ENCODE measurements around the gene HSD17B12. TPM values are rescaled to one million over a fixed set of nuclear protein-coding genes. Genes with fewer than 3 reads are reported as not detected.

HSD17B12 gene
- total and polyA plus RNA-seq, 4 donors = 87.9 to 172 (median 89.8) TPM

DNA sequence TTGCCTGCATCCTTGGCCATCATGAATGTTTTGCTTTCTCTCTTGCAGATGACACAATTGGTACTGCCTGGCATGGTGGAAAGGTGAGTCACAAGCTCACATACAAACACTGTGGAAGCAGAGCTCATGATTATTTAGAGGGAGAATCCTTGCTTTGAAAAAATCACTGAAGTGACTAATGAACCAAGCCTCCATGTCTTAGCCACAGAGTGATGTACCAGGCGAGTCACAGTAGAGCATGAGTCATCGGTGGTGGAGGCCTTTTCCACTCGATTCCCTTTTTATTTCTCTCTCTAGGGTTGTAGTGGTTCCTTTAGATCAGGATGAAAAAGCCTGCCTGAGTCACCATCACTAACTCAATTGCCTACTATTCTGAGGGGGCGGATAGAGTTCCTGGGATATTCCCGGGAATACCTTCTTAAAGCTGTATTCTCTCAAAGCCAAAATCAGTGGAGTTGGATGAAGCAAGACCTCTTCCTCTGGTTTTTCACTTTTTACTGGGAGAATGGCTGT is 150.4 kb downstream of the HSD17B12 start:
- Histone ChIP-seq H3K36me3 (ENCODE audit: control insufficient read depth, insufficient read depth, low read length) (no peaks in the 10 kb centered on the region), H3K27ac (ENCODE audit: low read depth, low read length) (no peak overlapping the region), H3K4me1 (ENCODE audit: control insufficient read depth, insufficient read depth, low read length) (no peaks in the 10 kb centered on the region), H3K9me3 (ENCODE audit: control insufficient read depth, insufficient read depth, low read length) (no peaks in the 10 kb centered on the region), H3K4me3 (ENCODE audit: low read depth, low read length) (no peak overlapping the region), H3K27me3 (ENCODE audit: control insufficient read depth, insufficient read depth, low read length) (no peaks in the 10 kb centered on the region)
- no peak for DNase-seq (ENCODE audit: low read depth in 4 of 6, low spot score in 6 of 6)
- no CpG with 5 or more reads among the region's 5 CpGs for WGBS (ENCODE audit: insufficient coverage)

DNA sequence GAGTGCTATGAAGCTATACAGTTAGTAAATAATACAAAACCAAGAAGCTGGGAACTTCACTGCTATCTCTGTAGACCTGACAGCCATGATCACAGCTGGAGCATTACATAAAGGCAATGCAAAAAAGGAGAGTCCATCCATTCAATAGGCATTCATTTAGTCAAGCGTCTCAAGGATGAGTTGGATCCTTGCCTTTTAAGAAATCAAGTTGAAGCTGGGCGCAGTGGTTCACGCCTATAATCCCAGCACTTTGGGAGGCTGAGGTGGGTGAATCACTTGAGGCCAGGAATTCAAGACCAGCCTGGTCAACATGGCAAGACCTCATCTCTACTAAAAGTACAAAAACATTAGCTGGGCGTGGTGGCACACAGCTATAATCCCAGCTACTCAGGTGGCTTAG is 152.0 kb downstream of the HSD17B12 start:
- Histone ChIP-seq H3K36me3 (ENCODE audit: control insufficient read depth, insufficient read depth, low read length) (no peaks in the 10 kb centered on the region), H3K27me3 (ENCODE audit: control insufficient read depth, insufficient read depth, low read length) (no peaks in the 10 kb centered on the region), H3K4me1 (ENCODE audit: control insufficient read depth, insufficient read depth, low read length) (no peaks in the 10 kb centered on the region), H3K27ac (ENCODE audit: low read depth, low read length) (no peak overlapping the region), H3K4me3 (ENCODE audit: low read depth, low read length) (no peak overlapping the region), H3K9me3 (ENCODE audit: control insufficient read depth, insufficient read depth, low read length) (no peaks in the 10 kb centered on the region)
- 89% methylated on average over 4 of the region's 4 CpGs for WGBS (ENCODE audit: insufficient coverage)
- DNase-seq (ENCODE audit: low read depth in 4 of 6, low spot score in 6 of 6) = no peak

DNA sequence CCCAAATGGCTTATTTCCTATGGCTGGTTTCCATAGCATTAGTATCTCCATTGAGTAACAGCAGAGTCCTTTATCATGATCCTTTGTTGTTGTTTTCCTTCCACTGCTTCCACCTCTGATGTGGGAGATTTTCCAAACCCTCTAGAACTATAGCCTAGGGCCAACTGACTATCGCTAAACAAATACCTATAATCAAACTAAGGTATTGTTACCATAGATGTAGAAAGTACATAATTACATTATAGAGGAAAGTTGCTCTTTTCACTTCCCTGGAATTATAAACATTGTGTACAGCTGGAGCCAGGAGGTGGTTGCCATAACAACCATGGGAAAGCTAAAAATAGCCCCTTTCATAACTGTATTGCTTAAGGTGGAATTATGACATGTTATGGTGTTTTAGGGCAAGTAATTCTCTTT is 153.1 kb downstream of the HSD17B12 start:
- Histone ChIP-seq H3K4me1 (ENCODE audit: control insufficient read depth, insufficient read depth, low read length) (no peaks in the 10 kb centered on the region), H3K36me3 (ENCODE audit: control insufficient read depth, insufficient read depth, low read length) (no peaks in the 10 kb centered on the region), H3K27me3 (ENCODE audit: control insufficient read depth, insufficient read depth, low read length) (no peaks in the 10 kb centered on the region), H3K9me3 (ENCODE audit: control insufficient read depth, insufficient read depth, low read length) (no peaks in the 10 kb centered on the region), H3K27ac (ENCODE audit: low read depth, low read length) (no peak overlapping the region), H3K4me3 (ENCODE audit: low read depth, low read length) (no peak overlapping the region)
- WGBS (ENCODE audit: insufficient coverage) = no CpG with 5 or more reads among the region's 1 CpG
- DNase-seq (ENCODE audit: low read depth in 4 of 6, low spot score in 6 of 6) = peak in 2 of 6 donors; percentile 65 to 83

DNA sequence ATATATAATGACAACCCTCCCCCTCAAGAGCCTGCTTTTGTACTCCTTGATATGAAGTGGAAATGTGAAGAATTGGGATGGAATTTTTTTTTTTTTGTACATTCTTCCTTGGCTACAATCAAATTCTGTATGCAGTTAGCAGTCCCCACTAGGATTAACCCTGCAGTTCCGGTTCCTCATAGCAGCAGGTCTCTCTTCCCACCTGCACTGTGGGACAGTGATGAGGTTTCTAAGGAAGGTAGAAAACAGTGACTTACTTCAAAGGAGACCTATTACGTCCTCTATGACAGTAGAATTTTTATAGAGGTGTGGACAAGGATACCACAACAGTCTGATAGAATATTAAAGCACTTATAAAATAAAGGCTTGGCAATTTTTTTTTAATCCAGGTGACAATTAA is 153.7 kb downstream of the HSD17B12 start:
- Histone ChIP-seq H3K4me1 (ENCODE audit: control insufficient read depth, insufficient read depth, low read length) (no peaks in the 10 kb centered on the region), H3K4me3 (ENCODE audit: low read depth, low read length) (no peak overlapping the region), H3K27ac (ENCODE audit: low read depth, low read length) (no peak overlapping the region), H3K9me3 (ENCODE audit: control insufficient read depth, insufficient read depth, low read length) (no peaks in the 10 kb centered on the region), H3K36me3 (ENCODE audit: control insufficient read depth, insufficient read depth, low read length) (no peaks in the 10 kb centered on the region), H3K27me3 (ENCODE audit: control insufficient read depth, insufficient read depth, low read length) (no peaks in the 10 kb centered on the region)
- no CpG with 5 or more reads among the region's 2 CpGs for WGBS (ENCODE audit: insufficient coverage)
- DNase-seq (ENCODE audit: low read depth in 4 of 6, low spot score in 6 of 6) = peak in 1 of 6 donors; percentile 7

DNA sequence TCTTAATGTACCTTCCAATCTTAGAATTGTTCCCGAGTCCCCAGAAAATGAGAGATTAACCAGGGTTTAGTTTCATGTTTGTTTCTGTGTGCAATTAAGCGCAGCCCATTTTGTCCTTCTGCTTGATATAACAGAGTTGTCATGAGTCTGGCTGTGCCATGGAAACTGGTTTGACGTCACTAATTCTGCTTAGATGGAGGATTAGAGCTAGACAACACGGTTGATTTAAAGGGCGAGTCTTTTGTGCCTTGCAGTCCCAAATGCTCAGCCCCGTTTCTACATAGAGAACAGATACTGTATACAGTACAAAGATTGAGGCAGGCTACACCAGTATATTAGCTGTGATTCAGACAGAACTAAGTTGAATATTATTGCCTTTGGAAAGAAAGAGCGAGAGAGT is 154.6 kb downstream of the HSD17B12 start:
- Histone ChIP-seq H3K27ac (ENCODE audit: low read depth, low read length) (no peak overlapping the region), H3K4me3 (ENCODE audit: low read depth, low read length) (no peak overlapping the region), H3K36me3 (ENCODE audit: control insufficient read depth, insufficient read depth, low read length) (no peaks in the 10 kb centered on the region), H3K4me1 (ENCODE audit: control insufficient read depth, insufficient read depth, low read length) (no peaks in the 10 kb centered on the region), H3K9me3 (ENCODE audit: control insufficient read depth, insufficient read depth, low read length) (no peaks in the 10 kb centered on the region), H3K27me3 (ENCODE audit: control insufficient read depth, insufficient read depth, low read length) (no peaks in the 10 kb centered on the region)
- 36% methylated on average over 3 of the region's 7 CpGs for WGBS (ENCODE audit: insufficient coverage)
- DNase-seq (ENCODE audit: low read depth in 4 of 6, low spot score in 6 of 6) = peak in 5 of 6 donors; percentile 43 to 89 (median 70)

- DNase-seq (ENCODE audit: low read depth in 4 of 6, low spot score in 6 of 6) = no peak
- 88% methylated on average over 1 of the region's 4 CpGs for WGBS (ENCODE audit: insufficient coverage)
- no peaks in the 10 kb centered on the region for H3K4me1 ChIP-seq (ENCODE audit: control insufficient read depth, insufficient read depth, low read length)
Observed at GRCh38 chr11:43837879-43838278, 157.3 kb downstream of the HSD17B12 start.

GRCh38 chr11:43842021-43842420 is 161.5 kb downstream of the HSD17B12 start:
- Histone ChIP-seq H3K9me3 (ENCODE audit: control insufficient read depth, insufficient read depth, low read length) (no peaks in the 10 kb centered on the region), H3K27ac (ENCODE audit: low read depth, low read length) (no peak overlapping the region), H3K4me1 (ENCODE audit: control insufficient read depth, insufficient read depth, low read length) (no peaks in the 10 kb centered on the region), H3K27me3 (ENCODE audit: control insufficient read depth, insufficient read depth, low read length) (no peaks in the 10 kb centered on the region), H3K4me3 (ENCODE audit: low read depth, low read length) (no peak overlapping the region), H3K36me3 (ENCODE audit: control insufficient read depth, insufficient read depth, low read length) (peaks cover 3% of the 10 kb centered on the region)
- WGBS (ENCODE audit: insufficient coverage) = no CpG with 5 or more reads among the region's 1 CpG
- DNase-seq (ENCODE audit: low read depth in 4 of 6, low spot score in 6 of 6) = no peak

More at GRCh38 chr11:43837879-43838278, 157.3 kb downstream of the HSD17B12 start:
- H3K9me3 ChIP-seq (ENCODE audit: control insufficient read depth, insufficient read depth, low read length) = no peaks in the 10 kb centered on the region
- no peaks in the 10 kb centered on the region for H3K36me3 ChIP-seq (ENCODE audit: control insufficient read depth, insufficient read depth, low read length)
- no peaks in the 10 kb centered on the region for H3K27me3 ChIP-seq (ENCODE audit: control insufficient read depth, insufficient read depth, low read length)
- H3K4me3 ChIP-seq (ENCODE audit: low read depth, low read length) = no peak overlapping the region
- H3K27ac ChIP-seq (ENCODE audit: low read depth, low read length) = no peak overlapping the region

- 100% methylated on average over 2 of the region's 3 CpGs for WGBS (ENCODE audit: insufficient coverage)
Observed at GRCh38 chr11:43845816-43846215, 165.3 kb downstream of the HSD17B12 start.

GRCh38 chr11:43852057-43852636 is 171.6 kb downstream of the HSD17B12 start:
- no peaks in the 10 kb centered on the region for H3K27me3 ChIP-seq (ENCODE audit: control insufficient read depth, insufficient read depth, low read length)
- H3K4me1 ChIP-seq (ENCODE audit: control insufficient read depth, insufficient read depth, low read length) = no peaks in the 10 kb centered on the region
- H3K27ac ChIP-seq (ENCODE audit: low read depth, low read length) = no peak overlapping the region
- H3K4me3 ChIP-seq (ENCODE audit: low read depth, low read length) = no peak overlapping the region
- peaks cover 6% of the 10 kb centered on the region for H3K36me3 ChIP-seq (ENCODE audit: control insufficient read depth, insufficient read depth, low read length)
- no CpG with 5 or more reads among the region's 4 CpGs for WGBS (ENCODE audit: insufficient coverage)
- H3K9me3 ChIP-seq (ENCODE audit: control insufficient read depth, insufficient read depth, low read length) = no peaks in the 10 kb centered on the region
- DNase-seq (ENCODE audit: low read depth in 4 of 6, low spot score in 6 of 6) = peak; percentile 46 to 95 (median 72)

More at GRCh38 chr11:43845816-43846215, 165.3 kb downstream of the HSD17B12 start:
- Histone ChIP-seq H3K27me3 (ENCODE audit: control insufficient read depth, insufficient read depth, low read length) (no peaks in the 10 kb centered on the region), H3K4me1 (ENCODE audit: control insufficient read depth, insufficient read depth, low read length) (no peaks in the 10 kb centered on the region), H3K9me3 (ENCODE audit: control insufficient read depth, insufficient read depth, low read length) (no peaks in the 10 kb centered on the region), H3K27ac (ENCODE audit: low read depth, low read length) (no peak overlapping the region), H3K36me3 (ENCODE audit: control insufficient read depth, insufficient read depth, low read length) (peaks cover 3% of the 10 kb centered on the region), H3K4me3 (ENCODE audit: low read depth, low read length) (no peak overlapping the region)
- no peak for DNase-seq (ENCODE audit: low read depth in 4 of 6, low spot score in 6 of 6)

- Histone ChIP-seq H3K9me3 (ENCODE audit: control insufficient read depth, insufficient read depth, low read length) (no peaks in the 10 kb centered on the region), H3K4me1 (ENCODE audit: control insufficient read depth, insufficient read depth, low read length) (no peaks in the 10 kb centered on the region), H3K4me3 (ENCODE audit: low read depth, low read length) (no peak overlapping the region), H3K36me3 (ENCODE audit: control insufficient read depth, insufficient read depth, low read length) (peaks cover 6% of the 10 kb centered on the region), H3K27ac (ENCODE audit: low read depth, low read length) (no peak overlapping the region), H3K27me3 (ENCODE audit: control insufficient read depth, insufficient read depth, low read length) (no peaks in the 10 kb centered on the region)
- no peak for DNase-seq (ENCODE audit: low read depth in 4 of 6, low spot score in 6 of 6)
Observed at GRCh38 chr11:43853781-43854180, 173.2 kb downstream of the HSD17B12 start.
